GM18870 (cell line): ENCODE results near the gene LRG1.

Source experiments
- ATAC-seq: cut with Tn5 transposase; IDR thresholded peaks from one replicate; pipeline ENCODE4 v1.9.1; 2021; ENCODE audit warnings: moderate library complexity; ENCODE audit not compliant: unreplicated experiment

LRG1 gene, protein sequence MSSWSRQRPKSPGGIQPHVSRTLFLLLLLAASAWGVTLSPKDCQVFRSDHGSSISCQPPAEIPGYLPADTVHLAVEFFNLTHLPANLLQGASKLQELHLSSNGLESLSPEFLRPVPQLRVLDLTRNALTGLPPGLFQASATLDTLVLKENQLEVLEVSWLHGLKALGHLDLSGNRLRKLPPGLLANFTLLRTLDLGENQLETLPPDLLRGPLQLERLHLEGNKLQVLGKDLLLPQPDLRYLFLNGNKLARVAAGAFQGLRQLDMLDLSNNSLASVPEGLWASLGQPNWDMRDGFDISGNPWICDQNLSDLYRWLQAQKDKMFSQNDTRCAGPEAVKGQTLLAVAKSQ

DNA sequence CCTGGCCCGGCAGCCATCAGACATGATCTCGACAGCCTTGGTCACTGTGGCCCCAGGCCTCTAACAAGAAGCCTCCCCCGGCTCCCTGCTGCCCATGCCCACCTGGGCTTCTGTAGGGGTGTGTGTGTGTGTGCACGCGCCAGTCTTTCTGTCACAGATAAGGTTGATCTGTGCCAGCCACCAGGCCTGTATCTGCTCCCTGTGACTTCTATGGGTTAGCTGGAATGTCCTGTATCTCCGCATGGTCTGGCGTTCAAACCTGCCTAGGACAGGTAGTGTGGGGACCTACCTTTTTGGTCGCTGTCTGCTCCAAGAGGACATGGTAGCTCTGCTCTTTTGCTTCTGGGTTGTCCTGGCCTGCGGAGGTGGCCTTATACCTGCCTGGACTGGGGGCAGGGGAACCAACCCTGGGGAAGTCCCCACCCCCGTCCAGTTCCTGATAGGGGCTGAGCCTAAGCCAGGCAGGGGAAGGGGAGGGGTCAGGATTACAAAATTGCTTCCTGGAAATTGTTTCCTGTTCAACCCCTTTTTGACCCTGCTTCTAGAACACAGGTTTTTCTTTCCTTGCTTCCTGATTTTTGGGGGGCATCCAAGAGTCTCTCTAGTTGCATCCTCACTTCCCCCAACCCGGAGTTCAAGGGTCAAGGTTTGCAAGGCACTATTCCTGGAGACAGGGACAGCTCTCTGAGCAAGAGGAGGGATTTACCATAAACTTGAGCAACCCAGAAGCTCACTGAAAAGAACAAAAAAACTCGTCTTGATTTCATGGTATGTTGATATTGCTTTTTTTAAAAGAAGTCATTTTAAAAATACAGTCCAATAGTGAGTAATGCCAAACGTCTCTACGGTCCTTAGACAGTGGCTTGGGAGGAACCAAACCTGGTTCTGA is at the start of gene LRG1:
TSS of gene LRG1 (minus strand) at position 344 of the 889 bp plus-strand sequence. CDS start at position 321, 23 bp downstream.
- no peak for ATAC-seq

DNA sequence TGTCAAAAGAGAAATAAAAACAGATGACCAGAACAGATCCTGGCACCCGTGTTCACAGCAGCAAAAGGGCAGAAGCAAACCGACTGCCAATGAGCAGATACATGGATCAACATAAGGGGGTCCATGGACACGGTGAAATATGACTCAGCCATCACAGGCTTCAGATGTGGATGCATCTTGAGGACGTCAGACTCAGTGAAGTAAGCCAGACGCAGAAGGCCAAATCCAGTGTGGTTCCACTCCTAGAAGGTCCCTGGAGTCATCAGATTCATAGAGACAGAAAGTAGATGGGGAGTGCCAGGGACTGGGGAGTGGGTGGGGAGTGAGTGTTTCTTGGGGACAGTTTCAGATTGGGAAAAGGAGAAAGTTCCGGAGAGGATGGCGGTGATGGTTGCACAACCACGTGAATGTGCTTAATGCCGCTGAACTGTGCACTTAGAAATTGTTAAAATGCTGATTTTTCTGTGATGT is 48.5 kb upstream of the LRG1 start:
- no peak for ATAC-seq

DNA sequence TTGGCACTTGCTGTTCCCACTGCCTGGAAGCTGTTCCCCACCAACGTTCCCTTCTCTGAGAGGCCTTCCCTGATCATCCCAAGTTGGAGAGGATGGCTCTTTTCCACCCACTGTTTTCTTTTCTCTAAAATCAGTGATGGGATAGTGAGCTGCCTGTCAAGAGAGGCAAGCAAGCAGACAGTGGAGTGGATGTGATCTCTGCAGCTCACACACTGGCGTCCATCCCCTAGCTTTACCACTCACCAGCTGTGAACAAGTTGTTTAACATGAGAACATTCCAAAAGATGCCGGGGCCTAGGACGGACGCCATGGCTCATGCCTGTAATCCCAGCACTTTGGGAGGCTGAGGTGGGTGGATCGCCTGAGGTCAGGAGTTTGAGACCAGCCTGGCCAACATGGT is 47.7 kb upstream of the LRG1 start:
- no peak for ATAC-seq

DNA sequence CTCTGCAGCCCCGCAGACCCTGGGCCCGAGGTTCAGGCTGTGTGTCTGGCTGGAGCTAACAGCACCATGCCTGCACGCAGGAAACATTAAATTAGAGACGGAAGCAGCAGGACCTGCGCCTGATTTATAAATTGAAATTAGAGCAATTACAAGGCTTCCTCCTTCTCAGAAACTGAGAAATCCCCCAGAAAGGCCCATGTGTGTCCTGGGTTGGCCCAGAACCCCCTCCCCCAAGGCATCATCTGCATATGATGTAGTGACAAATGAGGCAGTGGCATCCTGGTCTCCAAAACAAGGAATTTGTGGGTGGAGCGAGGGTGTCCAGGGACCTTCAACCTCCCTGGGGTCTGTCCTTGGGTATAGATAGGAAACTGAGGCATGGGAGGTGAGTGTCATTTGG is 46.9 kb upstream of the LRG1 start:
- ATAC-seq = no peak

DNA sequence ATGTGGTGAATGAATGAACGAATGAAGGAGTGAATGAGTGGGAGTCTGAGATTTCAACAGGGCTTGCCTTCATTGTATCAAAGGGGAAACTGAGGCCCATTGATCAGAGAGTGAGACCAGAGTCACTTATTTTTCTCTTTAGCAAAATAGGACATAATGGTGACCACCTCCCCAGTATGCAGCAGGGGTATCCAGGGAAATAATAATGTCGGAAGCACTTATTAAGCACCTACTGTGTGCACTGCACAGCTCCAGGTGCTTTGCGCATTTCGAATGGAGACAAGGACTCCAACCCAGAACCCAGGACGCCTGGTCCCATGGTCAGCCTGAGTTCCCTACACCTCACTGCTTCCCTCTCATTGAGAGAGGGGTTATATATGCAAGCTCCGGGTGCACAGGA is 46.4 kb upstream of the LRG1 start:
- ATAC-seq = no peak

DNA sequence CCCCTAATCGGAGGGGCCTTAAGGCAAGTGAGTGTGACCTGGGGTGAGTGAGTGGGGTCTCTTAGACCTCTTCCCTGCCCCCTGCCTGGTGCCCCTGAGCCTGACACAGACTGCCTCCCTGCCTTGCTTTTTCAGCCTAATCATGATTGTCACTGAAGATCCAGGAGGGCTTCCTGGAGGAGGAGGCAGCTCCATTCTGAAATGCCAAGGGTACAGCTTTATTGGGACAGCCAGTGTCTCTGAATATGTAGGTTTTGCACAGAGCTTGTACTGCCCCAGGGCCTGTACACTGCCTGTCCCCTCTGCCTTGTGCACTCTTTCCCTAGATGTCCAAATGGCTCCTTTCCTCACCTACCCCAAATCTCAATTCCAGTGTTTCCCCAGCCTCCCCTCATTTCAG is 45.7 kb upstream of the LRG1 start:
- no peak for ATAC-seq

DNA sequence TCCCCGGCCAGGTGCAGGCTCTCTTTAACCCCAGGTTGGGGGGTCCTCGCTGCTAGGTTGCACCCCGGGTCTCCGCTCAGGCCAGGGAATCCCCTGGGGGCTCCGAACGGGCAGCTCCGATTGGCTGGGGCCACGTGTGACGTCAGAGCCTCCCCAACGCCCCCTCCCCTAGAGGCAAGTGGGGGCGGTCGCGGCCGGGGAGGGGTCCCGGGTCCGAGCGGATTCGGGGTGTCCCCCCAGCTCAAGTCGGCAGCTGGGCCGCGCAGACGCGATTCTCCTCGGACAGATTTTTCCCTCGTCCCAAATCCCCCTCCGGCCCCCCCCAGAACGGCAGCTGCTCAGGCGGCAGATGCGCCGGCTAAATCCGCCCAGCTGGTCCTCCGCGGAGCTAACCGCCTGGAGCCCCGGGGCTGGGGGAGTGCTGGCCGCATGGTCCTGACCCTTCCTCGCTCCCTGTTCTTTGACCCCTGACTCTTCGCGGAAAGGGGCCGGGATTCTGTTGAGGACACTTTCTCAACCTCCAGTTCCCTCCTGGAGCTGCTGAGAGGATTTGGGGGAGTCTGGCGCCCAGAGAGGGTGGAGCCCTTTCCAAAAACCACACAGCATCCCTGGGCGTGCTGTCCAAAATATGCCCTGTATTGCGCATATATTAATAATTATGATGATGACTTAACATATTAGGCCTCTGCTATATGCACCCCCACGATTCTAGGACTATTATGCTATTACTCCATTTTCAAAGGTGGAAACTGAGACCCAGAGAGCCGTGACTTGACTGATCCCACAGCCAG is 45.0 kb upstream of the LRG1 start:
- ATAC-seq = no peak

DNA sequence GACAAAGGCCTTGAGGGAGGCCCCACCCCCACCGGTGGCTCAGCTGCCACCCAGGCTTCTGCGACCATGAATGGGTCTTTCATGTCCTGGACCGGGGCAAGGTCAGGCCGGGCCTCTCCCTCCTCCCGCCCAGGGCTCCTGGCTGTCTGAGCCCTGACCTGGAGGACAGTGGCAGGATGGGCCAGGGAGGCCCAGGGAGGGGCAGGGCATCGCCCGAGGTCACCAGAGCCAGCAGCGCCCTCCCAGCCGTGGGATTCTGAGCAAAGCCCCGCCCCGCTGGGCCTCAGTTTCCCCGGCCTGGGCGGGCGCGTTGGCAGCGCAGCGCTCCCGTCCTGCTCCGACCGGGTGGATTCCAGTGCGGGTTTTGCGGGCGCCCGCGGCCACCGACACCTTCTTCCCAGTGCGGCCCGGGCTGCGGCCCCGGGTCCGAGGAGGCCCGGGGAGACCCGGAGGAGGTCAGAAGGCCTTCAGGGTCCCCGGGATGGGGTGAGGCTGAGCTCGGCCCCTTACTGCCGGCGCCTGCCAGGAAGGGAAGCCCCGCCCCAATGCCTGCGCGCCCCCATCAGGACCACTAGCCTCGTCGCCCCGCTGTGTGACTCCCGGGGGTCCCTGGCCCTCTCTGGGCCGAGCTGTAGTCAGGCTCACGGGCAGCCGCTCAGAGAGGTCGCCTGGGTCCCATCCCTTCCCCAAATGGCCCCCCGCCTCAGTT is 44.3 kb upstream of the LRG1 start:
- ATAC-seq = no peak

DNA sequence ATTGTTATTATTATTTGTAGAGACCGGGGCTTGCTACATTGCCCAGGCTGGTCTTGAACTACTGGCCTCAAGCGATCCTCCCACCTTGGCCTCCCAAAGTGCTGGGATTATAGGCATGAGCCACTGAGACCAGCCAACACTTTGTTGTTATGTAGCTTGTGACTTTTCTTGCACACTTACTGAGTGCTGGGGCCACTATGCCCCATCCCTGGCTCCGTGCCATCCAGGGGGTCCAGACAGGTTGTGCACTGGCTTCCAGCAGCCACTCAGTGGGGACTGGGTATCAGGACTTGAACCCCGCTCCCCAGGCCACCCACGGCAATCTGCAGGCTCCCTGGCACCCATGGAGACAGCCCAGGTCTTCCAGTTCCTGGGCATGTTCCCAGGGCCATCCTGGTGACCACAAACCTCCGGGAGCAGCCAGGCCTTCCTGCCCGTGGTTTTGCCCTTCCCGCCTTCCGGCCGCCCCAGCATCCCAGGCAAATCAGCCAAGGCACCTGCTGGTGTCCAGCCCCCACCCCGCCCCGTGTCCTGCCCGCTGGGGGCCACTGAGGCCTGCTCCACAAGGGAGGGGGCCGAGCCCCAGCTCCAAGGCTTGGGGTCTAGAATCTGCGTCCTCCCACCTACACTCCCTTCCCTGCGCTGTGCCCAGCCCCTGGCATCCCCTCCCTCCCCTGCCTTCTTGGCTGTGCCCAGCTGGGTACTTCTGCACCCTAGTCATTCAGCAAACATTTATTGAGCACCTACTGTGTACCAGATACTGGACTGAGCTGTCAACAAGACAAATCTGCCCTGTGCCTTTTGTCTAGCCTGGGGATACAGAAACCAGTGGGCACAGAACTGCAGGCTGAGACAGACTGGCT is 43.4 kb upstream of the LRG1 start:
- no peak for ATAC-seq

DNA sequence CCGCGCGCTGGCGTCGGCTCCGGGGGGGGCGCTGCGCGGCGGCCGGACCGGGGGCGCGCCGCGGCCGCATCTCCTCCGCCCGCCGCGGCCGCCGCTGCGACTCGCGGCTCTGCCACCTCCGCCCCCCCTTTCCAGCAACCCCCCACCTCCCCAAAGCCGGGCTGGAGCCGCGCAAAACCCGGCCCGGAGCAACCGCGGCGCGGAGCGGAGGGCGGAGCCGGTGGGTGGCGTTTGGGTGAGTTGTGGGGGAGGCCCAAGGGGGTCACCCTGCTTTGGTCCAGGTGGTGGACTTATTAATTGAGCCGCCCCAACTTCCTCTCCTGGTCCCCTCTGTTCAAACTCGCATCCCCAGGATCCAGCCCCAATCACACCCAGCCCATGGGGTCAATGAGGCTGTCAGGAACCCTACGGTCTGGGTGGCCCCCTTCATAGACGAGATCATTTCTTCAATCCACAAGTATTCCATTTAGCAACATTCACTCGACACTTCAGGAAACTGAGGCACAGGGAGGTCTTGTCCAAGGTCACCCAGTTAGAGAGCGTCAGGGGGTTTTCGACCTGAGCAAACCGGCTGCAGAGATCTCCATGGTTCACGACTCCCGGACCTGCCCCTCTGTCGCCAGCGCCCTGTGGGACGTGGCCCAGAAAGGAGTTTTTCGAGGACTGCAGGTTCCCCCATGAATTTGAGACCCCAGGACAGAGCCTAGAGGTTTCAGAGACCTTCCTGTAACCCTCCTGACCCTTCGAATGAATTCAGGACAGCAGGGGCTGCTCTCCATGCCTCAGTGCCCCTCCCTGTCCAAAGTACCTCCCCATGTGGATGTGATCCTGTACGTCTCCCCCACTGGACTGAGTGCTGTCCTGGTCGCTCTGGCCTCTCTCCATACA is 42.1 kb upstream of the LRG1 start:
- ATAC-seq = no peak

DNA sequence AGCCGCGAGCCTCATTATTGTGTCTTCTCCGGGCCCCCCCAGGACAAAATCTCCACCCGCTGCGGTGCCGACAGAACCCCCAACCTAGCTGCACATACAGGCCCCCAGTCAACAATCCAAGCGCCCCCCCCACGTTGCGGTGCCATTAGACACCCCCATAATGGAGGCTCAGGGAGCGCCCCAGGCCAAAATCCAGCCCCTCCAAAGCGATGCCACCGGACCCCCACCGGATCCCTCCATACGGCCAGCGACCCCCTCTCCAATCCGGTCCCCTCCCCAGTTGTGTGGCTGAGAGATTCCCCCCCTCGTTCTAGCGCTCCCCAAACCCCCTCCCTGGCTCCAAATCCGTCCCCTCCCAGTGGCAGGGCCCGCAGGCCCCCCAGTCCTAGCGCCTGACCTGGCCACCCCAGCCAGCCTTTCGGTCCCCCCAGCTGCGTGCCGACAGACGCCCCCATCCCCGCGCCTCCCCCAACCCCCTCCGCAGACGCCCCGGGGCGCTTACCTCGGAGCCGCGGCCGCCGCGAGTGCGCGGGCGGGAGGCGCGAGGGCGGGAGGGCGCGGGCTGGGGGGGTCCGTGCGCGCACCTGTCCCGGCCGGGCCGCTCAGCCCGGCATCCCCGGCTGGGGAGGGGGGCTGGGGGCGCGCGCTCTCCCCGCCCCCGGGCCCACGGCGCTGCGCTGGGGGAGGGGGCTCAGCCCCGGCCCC is 41.3 kb upstream of the LRG1 start:
- ATAC-seq = no peak

DNA sequence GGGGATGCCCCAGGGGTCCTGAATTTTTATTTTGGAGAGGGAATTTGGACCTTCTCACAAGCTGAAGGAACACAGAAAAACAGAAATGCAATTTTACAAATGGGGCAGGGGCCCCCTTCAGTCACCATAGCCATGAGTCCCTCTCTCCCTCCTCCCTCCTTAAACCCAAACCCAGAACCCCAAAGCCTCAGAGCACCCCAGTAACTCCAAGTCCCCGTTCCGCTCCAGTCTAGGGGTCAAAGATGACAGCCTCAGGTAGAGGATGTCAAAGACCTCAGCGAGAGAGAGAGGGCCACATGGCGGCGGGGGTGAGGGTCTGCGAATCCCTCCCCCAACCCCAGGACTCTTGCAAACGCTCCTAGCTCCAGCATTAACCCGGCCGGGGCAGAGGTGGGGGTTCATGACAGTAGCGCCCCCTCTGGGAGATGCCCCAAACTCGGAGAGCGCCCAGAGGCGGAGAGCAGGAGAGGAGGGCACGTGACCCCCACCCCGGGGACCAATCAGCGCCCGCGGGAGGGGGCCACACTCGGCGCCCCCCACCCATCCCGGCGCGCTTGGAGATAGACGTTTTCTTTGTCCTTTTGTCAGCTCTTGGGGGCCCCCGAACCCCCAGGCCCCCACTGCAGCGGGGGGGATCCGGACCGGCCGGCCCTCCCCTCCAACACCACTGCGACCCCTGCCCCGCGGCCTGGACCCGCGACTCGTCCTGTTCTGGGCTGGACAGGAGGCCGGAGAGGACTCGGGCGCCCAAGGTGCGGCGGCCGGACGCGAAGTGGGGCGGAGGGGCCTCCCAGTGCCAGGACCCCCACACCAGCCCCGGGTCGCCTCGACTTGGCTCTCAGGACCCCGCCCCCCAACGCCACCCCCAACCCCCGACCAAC is 40.4 kb upstream of the LRG1 start:
- ATAC-seq = no peak

DNA sequence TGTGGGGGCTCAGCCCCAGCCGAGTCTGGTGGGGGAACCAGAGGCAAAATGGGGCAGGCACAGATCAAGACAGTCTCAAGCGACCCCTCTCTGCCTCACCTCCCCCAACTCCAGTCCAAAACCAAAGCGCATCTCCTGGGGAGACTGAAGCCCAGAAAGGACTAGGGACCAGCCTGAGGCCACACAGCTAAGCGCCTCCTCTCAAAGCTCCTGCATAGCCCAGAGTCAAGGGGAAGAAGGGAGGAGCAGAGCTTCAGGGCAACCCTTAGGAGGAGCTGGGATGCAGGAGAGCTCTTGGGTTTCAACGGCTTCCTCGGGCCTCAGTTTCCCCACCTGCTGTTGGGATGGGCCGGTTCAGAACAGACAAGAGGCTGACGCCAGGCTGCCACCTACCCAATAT is 39.6 kb upstream of the LRG1 start:
- ATAC-seq = no peak

DNA sequence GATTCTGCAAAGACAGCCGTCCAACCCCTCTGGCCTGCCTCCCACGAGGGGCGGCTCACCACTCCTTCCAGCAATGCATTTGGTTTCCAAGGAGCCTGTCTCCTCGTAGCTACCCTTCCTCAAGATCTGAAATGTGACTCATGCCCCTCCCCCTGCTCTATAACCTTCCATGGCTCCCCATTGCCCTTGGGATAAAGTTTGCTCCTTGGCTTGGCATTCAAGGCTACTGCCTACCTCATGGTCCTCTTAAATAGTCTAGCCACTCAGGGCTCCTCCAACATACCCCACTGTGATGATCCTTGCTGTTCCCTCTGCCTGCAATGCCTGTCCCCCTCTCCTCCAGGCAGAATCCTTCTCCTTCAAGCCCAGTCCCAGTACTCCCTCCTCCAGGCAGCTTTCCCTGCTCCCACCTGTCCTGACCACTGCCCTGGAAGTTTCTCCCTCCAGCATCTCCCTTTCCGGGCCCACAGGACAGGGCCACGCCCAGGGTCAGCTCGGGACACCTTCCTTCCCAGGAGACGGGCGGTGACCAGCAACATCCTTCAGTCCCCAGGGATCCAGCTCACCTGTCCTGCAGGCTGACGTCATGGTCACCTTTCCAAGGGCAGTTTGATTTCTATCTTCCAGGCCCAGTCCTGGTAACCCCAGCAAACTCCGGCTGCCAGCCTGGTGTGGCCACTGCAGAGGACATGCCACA is 38.9 kb upstream of the LRG1 start:
- ATAC-seq = no peak

DNA sequence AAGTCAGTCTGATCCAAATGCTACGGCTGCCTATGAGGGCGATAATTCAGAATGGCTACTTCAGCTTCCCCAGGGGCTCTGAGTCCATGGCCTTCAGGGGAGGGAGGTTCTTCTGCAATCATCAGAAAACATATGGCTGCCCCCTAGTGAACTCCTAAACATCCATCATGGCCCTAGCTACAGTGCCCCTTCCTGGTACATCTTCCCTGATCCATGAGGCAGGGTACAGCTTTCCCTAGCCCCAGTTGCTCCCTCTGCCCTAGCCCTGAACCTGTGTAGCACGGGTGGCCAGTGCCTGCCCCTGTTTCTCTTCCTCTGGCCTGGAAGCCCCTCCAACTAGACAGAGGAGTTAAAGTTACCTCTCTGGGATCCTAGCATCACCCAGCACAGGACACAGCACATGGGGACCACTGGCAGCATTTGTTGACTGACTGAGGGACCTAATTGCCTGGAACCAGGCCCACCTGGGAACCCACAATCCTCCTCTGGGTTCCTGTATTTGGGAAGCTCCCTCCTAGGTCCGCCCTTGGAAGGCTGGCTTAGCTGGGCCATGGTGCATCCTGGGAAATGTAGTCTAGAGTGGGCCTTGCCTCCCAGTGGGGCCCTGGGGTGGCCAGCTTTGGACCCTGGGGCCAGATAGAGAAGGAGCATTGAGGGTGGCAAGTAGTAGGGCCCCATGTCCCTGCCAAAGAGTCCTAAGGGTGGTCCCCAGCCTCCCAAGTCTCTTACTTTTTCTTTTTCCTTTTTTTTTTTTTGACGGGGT is 37.4 kb upstream of the LRG1 start:
- ATAC-seq = no peak
